Inflammatory macrophage treated with lipopolysaccharide for 1 hour (primary cell): ENCODE data around the gene RGS7BP.
"Not testable (repeated sequence)": the region's sequence is repeated elsewhere in the genome, so short reads cannot be mapped to it uniquely, and the experiment has no call there.

Experiments used
- DNase-seq, 2 donors: peaks; one replicate each; pipeline ENCODE4 v3.0.0-alpha.2; 2020 to 2022

Gene RGS7BP

GRCh38 chr5:64505769-64506566, at the start of gene RGS7BP:
Gene RGS7BP, plus strand, starts transcription at chr5:64506015. Its CDS starts 610 bp downstream, at chr5:64506625.
- DNase-seq, result no peak

GRCh38 chr5:64457846-64458245, 48.0 kb upstream of the RGS7BP start:
- DNase-seq, result no peak

GRCh38 chr5:64458948-64459347, 46.9 kb upstream of the RGS7BP start:
- no peak for DNase-seq

GRCh38 chr5:64462391-64462790, 43.4 kb upstream of the RGS7BP start:
- no peak for DNase-seq

GRCh38 chr5:64486163-64486562, 19.7 kb upstream of the RGS7BP start:
- no peak for DNase-seq

GRCh38 chr5:64487283-64487682, 18.5 kb upstream of the RGS7BP start:
- DNase-seq, result no peak

- DNase-seq, result no peak
Observed at GRCh38 chr5:64489857-64490256, 16.0 kb upstream of the RGS7BP start.

- DNase-seq, result no peak
Observed at GRCh38 chr5:64497386-64497785, 8.4 kb upstream of the RGS7BP start.

GRCh38 chr5:64502196-64502595, 3.6 kb upstream of the RGS7BP start:
- no peak for DNase-seq

GRCh38 chr5:64506567-64507263, 900 bp downstream of the RGS7BP start:
- DNase-seq, result no peak

- DNase-seq, result no peak
Observed at GRCh38 chr5:64507264-64507605, 1.4 kb downstream of the RGS7BP start.

- DNase-seq, result no peak
Observed at GRCh38 chr5:64509828-64510227, 4.0 kb downstream of the RGS7BP start.

GRCh38 chr5:64513492-64513891, 7.7 kb downstream of the RGS7BP start:
- DNase-seq, result no peak

- no peak for DNase-seq
Observed at GRCh38 chr5:64514612-64515011, 8.8 kb downstream of the RGS7BP start.

GRCh38 chr5:64516216-64516615, 10.4 kb downstream of the RGS7BP start:
- no peak for DNase-seq

GRCh38 chr5:64518793-64519192, 13.0 kb downstream of the RGS7BP start:
- no peak for DNase-seq

- no peak for DNase-seq
Observed at GRCh38 chr5:64519263-64519662, 13.4 kb downstream of the RGS7BP start.

- no peak for DNase-seq
Observed at GRCh38 chr5:64526734-64527439, 21.1 kb downstream of the RGS7BP start.

GRCh38 chr5:64530076-64530475, 24.3 kb downstream of the RGS7BP start:
- DNase-seq, result no peak

- no peak for DNase-seq
Observed at GRCh38 chr5:64532212-64532611, 26.4 kb downstream of the RGS7BP start.

- DNase-seq, result no peak
Observed at GRCh38 chr5:64532657-64533056, 26.8 kb downstream of the RGS7BP start.

GRCh38 chr5:64534033-64534432, 28.2 kb downstream of the RGS7BP start:
- no peak for DNase-seq

GRCh38 chr5:64557911-64558310, 52.1 kb downstream of the RGS7BP start:
- DNase-seq, result no peak

GRCh38 chr5:64558641-64559040, 52.8 kb downstream of the RGS7BP start:
- DNase-seq, result not testable (repeated sequence)
